ENCODE measurements around the gene MUC5AC. TPM values are rescaled to one million over a fixed set of nuclear protein-coding genes. Genes with fewer than 3 reads are reported as not detected.
"Not testable (repeated sequence)": the region's sequence is repeated elsewhere in the genome, so short reads cannot be mapped to it uniquely, and the experiment has no call there.

MUC5AC gene
- polyA plus RNA-seq, 1 experiment, result not detected

DNA sequence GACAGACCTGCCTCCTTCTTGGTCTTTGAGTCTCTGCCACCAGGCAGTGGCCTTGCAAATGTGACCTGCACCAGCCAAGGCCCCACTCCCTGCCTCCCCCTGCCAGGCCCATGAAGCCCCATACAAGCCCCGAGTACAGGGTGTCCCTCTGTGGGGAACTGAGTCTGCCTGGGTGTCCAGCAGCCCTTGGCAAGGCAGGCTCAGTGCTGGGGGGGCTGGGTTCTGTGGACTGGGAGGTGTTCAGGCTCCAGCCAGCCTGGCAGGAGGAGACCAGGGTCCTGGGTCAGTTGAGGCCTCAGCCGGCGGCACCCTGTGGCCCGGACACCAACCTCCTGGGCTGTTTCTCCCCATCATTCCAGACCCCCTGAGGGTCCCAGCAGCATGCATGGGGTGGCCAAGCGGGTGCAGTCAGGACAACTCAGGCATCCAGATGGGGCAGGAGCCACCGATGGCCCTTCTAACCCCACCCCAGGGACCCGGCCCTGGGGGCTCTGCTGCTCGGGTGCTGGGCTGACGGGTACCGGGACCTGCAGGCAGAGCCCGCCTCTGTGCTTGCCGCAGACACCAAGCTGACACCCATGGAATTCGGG, 5.7 kb downstream of the MUC5AC start:
- DNase-seq (ENCODE audit: low read depth), result no peak
- Histone ChIP-seq H3K4me3 (ENCODE audit: low read depth, low read length) (no peak overlapping the region), H3K36me3 (ENCODE audit: control insufficient read depth, insufficient read depth, low read length) (no peaks in the 10 kb centered on the region), H3K27me3 (ENCODE audit: control insufficient read depth, insufficient read depth, low read length) (no peaks in the 10 kb centered on the region)
- POLR2A ChIA-PET, result no interaction called here
- CTCF ChIA-PET, result no interaction called here
- TF ChIP-seq, protein P1, sequence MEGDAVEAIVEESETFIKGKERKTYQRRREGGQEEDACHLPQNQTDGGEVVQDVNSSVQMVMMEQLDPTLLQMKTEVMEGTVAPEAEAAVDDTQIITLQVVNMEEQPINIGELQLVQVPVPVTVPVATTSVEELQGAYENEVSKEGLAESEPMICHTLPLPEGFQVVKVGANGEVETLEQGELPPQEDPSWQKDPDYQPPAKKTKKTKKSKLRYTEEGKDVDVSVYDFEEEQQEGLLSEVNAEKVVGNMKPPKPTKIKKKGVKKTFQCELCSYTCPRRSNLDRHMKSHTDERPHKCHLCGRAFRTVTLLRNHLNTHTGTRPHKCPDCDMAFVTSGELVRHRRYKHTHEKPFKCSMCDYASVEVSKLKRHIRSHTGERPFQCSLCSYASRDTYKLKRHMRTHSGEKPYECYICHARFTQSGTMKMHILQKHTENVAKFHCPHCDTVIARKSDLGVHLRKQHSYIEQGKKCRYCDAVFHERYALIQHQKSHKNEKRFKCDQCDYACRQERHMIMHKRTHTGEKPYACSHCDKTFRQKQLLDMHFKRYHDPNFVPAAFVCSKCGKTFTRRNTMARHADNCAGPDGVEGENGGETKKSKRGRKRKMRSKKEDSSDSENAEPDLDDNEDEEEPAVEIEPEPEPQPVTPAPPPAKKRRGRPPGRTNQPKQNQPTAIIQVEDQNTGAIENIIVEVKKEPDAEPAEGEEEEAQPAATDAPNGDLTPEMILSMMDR (IDR thresholded peaks at IDR 0.05; ENCODE audit: insufficient read depth, low read depth, low read length), result no peak

DNA sequence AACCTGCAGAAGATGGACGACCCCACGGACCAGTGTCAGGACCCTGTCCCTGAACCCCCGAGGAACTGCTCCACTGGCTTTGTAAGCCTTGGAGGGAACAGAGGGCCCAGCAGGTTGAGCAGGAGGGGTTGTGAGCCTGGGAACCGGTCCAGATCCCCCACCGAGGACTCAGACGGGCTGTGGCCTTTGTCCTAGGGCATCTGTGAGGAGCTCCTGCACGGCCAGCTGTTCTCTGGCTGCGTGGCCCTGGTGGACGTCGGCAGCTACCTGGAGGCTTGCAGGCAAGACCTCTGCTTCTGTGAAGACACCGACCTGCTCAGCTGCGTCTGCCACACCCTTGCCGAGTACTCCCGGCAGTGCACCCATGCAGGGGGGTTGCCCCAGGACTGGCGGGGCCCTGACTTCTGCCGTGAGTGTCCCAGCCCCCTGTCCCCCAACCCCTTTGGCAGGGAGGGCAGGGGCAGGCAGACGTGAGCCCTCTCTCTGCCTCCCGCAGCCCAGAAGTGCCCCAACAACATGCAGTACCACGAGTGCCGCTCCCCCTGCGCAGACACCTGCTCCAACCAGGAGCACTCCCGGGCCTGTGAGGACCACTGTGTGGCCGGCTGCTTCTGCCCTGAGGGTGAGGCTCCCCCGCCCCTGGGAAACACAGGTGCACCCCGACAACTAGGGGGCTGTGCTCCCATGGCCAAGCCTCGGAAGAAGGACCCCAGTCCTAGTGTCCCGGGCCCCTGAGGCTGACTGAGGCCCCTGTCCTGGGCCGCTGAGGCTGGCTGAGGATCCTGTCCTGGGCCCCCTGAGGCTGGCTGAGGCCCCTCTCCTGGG, 6.4 kb downstream of the MUC5AC start:
- no peaks in the 10 kb centered on the region for H3K36me3 ChIP-seq (ENCODE audit: control insufficient read depth, insufficient read depth, low read length)
- POLR2A ChIA-PET, result no interaction called here
- no peak overlapping the region for H3K4me3 ChIP-seq (ENCODE audit: low read depth, low read length)
- TF ChIP-seq, protein P1 (IDR thresholded peaks at IDR 0.05; ENCODE audit: insufficient read depth, low read depth, low read length), result no peak
- CTCF ChIA-PET, result no interaction called here
- H3K27me3 ChIP-seq (ENCODE audit: control insufficient read depth, insufficient read depth, low read length), result no peaks in the 10 kb centered on the region
- DNase-seq (ENCODE audit: low read depth), result no peak

DNA sequence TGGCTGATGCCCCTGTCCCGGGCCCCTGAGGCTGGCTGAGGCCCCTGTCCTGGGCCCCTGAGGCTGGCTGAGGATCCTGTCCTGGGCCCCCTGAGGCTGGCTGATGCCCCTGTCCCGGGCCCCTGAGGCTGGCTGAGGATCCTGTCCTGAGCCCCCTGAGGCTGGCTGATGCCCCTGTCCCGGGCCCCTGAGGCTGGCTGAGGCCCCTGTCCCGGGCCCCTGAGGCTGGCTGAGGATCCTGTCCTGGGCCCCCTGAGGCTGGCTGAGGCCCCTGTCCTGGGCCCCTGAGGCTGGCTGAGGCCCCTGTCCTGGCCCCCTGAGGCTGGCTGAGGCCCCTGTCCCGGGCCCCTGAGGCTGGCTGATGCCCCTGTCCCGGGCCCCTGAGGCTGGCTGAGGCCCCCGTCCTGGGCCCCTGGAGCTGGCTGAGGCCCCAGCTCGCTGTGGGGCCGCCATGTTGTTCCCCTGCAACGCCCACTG, 7.1 kb downstream of the MUC5AC start:
- CTCF ChIA-PET; DNase-seq (ENCODE audit: low read depth); H3K4me3 ChIP-seq (ENCODE audit: low read depth, low read length); H3K27me3 ChIP-seq (ENCODE audit: control insufficient read depth, insufficient read depth, low read length); H3K36me3 ChIP-seq (ENCODE audit: control insufficient read depth, insufficient read depth, low read length); POLR2A ChIA-PET: not testable (repeated sequence)

DNA sequence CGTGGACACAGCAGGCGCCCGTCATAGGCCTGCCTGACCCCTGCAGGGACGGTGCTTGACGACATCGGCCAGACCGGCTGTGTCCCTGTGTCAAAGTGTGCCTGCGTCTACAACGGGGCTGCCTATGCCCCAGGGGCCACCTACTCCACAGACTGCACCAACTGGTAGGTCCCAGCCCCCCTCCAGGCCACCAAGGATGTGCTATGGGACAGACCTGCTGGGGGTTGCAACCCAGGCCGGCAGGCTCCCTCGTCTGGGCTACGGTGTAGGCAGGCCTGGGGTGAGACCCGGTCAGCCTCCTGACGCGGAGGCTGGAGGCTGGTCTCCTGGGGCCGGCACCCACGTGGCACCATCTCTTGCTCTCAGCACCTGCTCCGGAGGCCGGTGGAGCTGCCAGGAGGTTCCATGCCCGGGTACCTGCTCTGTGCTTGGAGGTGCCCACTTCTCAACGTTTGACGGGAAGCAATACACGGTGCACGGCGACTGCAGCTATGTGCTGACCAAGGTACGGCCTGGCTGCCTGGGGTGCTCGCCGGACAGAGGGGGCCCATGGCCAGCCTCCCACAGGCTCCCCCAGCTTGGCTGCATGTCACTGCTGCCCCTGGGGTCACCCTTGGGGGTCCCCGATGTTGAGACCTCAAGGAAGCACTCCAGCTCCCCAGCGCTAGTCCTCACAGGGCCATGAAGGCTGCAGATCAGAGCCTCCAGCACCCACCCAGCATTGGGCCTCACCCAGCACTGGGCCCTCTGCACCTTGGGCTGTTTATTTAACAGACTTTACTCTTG, 7.7 kb downstream of the MUC5AC start:
- Histone ChIP-seq H3K4me3 (ENCODE audit: low read depth, low read length) (no peak overlapping the region), H3K36me3 (ENCODE audit: control insufficient read depth, insufficient read depth, low read length) (no peaks in the 10 kb centered on the region), H3K27me3 (ENCODE audit: control insufficient read depth, insufficient read depth, low read length) (no peaks in the 10 kb centered on the region)
- ChIA-PET POLR2A (no interaction called here), CTCF (no interaction called here)
- no peak for DNase-seq (ENCODE audit: low read depth)
- TF ChIP-seq, protein P1 (IDR thresholded peaks at IDR 0.05; ENCODE audit: insufficient read depth, low read depth, low read length), result no peak

DNA sequence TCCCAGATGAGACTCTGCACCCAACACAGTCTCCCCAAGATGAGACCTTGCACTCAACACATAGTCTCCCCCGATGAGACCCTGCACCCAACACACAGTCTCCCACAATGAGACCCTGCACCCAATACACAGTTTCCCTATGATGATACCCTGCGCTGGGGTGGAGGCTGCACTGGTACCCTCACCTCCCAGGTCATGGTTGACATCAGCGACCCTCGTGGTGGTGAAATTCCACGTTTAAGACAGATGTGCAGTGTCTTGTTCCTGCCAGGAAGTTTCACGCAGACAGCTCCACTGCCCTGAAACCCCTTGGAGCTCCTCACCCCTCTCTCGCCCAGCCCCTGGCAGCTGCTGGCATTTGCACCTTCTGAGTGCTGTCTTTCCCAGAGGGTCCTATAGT, 9.5 kb downstream of the MUC5AC start:
- Histone ChIP-seq H3K36me3 (ENCODE audit: control insufficient read depth, insufficient read depth, low read length) (no peaks in the 10 kb centered on the region), H3K4me3 (ENCODE audit: low read depth, low read length) (no peak overlapping the region), H3K27me3 (ENCODE audit: control insufficient read depth, insufficient read depth, low read length) (no peaks in the 10 kb centered on the region)
- no peak for DNase-seq (ENCODE audit: low read depth)
- TF ChIP-seq, protein P1 (IDR thresholded peaks at IDR 0.05; ENCODE audit: insufficient read depth, low read depth, low read length), result no peak
- CTCF ChIA-PET, result no interaction called here
- POLR2A ChIA-PET, result no interaction called here

All from BJ (cell line).